Activated CD4-positive, alpha-beta T cell treated with anti-CD3 and anti-CD28 coated beads, Interleukin-2, amount 50 U/mL, for 4 hours (primary cell): ENCODE results near the gene PAQR5.
A peak's percentile ranks its signal among the peaks of the same experiment; 100 is the strongest.
"Not testable (repeated sequence)": the region's sequence is repeated elsewhere in the genome, so short reads cannot be mapped to it uniquely, and the experiment has no call there.

ENCODE experiments used
- DNase-seq, 2 experiments: peaks; one replicate each; pipeline ENCODE4 v3.0.0-alpha.2; 2020

PAQR5 gene

DNA sequence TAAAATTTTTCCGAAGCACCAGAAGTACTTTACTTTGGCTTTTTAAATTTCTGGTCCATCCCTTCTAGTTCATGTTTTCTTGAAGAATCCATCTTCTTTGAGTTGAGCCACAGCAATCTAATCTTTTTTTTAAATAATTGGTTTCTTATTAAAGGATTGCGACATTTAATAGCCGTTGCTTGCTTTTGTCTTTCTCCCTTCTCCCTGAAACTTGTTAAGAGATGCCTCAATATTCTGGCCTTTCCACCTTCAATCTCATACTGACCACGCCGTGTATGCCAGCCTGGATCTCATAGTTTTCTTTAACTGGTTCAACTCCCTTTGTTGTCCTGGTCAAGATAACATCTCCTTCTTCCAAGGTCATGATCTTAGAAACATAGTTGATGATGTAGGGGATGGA lies 135.5 kb downstream of the PAQR5 start:
- DNase-seq: no peak

DNA sequence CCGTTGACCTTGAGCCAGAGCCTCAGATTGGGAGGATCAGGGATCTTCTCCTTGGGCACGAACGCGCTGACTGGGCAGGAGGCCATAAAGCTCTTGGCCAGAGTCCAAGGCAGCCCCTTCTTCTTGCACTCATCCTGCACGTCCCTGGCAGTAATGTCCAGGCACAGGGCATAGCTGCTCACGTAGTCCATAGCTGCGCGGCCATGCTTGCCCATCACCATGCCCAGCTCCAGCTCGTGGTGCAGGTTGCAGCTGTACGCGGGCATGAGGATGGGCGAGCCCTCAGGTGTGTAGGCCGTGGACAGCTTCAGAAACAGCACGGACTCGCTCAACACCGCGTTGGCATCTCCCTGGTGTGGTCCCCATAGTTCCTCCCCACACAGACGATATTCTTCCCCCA lies 136.0 kb downstream of the PAQR5 start:
- no peak for DNase-seq

GRCh38 chr15:69435985-69436384 lies 137.3 kb downstream of the PAQR5 start:
- no peak for DNase-seq

DNA sequence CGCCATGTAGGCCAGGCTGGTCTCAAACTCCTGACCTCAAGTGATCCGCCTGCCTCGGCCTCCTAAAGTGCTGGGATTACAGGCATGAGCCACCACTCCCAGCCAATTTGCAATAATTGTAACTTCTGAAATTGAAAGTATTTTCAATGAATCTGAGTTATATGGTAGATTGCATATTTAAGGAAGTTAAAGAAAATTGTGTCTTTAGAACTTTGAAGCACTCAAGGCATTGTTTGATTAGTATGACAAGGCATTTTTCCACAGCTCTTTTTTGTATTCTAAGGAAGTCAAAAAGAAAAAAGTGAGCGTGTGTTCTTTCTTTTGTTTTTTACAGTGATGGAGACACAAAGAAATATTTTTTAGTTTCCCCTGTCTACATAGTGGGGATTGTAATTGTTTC lies 138.2 kb downstream of the PAQR5 start:
- no peak for DNase-seq

DNA sequence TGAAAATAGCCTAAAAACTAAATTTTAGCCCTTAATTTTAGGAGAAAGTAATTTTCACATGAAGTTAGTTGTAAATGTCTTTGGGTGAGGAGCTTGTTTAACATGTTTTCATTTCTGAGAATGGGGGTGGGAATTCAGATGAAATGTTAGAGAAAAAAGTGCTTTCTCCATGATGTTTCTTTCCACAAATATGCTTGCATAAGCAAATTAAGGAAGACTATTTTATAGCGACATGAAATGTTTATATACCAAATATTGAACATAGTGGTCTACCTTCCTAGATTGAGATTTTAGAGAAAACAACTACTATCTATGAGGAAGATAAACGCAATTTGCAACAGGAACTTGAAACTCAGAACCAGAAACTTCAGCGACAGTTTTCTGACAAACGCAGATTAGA lies 140.9 kb downstream of the PAQR5 start:
- no peak for DNase-seq

DNA sequence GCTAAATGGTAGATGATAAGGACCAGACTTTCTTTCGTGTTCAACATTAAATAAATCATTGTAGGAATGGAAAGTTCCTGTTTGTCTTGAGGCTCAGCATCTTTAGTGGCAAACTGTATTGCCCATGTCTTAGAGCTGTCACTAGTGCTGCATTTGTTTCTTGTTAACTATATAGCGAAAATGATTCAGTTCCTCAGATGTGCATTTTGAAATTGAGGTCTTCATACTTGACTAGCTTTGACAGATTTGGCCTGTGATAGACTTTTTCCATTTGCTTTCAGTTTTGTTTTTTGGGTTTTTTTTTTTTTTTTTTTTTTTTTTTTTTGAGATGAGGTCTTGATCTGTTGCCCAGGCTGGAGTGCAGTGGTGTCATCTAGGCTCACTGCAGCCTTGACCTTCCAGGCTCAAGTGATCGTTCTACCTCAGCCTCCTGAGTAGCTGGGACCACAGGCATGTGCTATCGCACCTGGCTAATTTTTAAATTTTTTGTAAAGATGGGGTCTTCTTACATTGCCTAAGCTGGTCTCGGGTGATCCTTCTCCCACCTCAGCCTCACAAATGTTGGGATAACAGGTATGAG lies 144.4 kb downstream of the PAQR5 start:
- no peak for DNase-seq

GRCh38 chr15:69444686-69445085 lies 146.0 kb downstream of the PAQR5 start:
- DNase-seq: no peak

DNA sequence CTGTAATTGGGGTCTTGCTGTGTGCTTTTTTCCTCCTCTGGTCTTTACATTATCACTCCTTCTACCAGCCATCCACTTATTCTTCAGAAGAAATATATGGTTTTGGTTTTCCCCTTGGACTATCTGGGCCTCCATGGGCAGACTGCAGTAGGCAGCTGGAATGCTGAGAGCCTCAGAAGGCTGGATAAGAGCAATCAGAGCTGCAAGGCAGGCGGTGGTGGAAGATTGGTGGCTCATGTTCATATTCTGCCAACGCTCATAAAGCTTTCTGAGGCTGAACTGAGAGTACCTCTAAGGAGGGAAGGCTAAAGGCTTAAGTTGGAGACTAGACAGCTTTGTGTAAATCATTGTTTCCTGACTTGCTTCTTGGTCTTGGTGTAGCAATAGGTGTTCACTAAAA lies 148.2 kb downstream of the PAQR5 start:
- no peak for DNase-seq

GRCh38 chr15:69450221-69450620 lies 151.5 kb downstream of the PAQR5 start:
- DNase-seq: not testable (repeated sequence)

- DNase-seq: no peak
These were observed 152.4 kb downstream of the PAQR5 start for GRCh38 chr15:69450968-69451695.

DNA sequence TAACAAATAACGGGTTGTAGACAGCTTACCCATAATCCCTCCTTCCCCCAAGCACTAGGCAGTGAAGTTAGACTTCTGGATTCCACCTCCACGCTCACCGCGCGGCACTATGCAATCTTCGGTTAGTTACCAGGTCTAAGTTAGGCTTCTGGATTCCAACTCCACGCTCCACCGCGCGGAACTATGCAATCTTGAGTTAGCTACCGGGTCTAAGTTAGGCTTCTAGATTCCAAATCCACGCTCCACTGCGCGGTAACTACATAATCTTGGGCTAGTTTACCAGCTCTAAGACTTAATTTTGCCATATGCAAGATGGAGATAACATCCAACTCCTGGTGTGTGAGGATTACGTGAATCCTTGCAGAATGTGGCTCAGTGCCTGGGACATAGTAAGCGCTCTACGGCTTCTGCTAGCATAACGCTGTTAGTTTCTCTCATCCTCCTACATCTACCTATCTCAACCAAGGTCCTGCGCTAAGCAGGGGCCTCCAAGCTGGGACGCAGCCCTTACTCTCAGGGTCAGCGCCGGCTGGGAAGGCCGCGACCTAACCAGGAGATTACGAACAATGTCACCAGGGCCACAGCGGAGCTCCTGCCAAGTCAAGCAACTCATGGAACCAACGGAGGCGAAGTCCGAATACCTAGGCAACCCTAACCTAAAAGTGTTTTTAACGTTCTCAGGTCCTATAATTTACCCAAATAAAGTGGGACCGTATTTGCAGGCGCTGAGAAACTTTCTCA lies 153.4 kb downstream of the PAQR5 start:
- peak in 1 of 2 experiments; percentile 21 for DNase-seq

- peak; percentile 93 to 95 for DNase-seq
These were observed 154.2 kb downstream of the PAQR5 start, which contains the start of gene RPLP1 for GRCh38 chr15:69452692-69453521. Gene RPLP1 (plus strand): TSS chr15:69452818. CDS start chr15:69452949, 131 bp downstream.

GRCh38 chr15:69454953-69455352 lies 156.2 kb downstream of the PAQR5 start:
- no peak for DNase-seq

DNA sequence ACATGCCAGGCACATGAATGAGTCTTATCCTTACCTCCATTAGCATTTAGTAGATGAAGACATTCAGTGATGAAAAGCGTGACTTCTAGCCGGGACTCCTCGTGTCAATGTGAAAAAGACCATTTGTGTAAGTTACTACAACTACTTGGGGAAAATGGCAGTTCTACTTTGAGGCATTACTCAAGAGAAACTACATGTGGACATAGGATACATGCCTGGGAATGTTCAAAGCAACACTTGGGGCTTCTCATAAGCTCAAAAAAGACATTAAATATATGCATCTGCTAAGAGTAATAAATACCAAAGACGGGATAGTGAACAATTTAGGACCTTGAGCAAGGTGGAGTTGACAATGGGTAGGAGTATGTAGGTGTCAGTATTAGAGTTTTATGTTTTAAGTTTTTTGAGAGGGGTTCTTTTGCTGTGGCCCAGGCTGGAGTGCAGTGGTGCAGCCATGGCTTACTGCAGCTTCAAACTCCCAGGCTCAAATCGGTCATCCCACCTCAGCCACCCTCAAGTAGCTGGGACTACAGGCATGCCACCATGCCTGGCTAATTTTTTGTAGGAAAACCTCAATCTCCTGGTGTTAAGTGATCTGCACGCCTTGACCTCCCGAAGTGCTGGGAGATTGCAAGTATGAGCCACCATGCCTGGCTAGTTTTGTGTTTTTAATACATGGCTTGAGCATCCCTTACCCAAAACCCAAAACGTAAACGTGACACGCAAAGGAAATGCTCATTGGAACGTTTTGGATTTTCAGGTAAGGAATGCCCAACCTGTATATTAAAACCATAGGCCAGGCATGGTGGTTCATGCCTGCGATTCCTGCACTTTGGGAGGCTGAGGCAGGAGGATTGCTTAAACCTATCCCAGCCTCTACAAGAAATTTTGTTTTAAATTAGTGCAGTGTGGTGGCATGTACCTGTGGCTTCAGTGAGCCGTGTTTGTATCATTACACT lies 157.8 kb downstream of the PAQR5 start:
- DNase-seq: no peak
